Muscle of back (tissue), 11 donors: ENCODE results near the gene KCNG2. TPM values are rescaled to one million over a fixed set of nuclear protein-coding genes. Genes with fewer than 3 reads are reported as not detected.

Experiments used
- DNase-seq, 3 donors: peaks; one replicate each; pipeline versions ENCODE4 v3.0.0 to v3.0.0-alpha.2; 2013
- polyA plus RNA-seq, 10 donors: library from polyadenylated mRNA; unstranded; fragments of 120-200 nt; gene quantifications; one replicate each; pipeline ENCODE4 v1.2.1, GENCODE V29; 2013; ENCODE audit not compliant: insufficient read length in 10 of 10

Gene KCNG2
- polyA plus RNA-seq, 10 donors, result 0.13 to 0.63 (median 0.37) TPM

DNA sequence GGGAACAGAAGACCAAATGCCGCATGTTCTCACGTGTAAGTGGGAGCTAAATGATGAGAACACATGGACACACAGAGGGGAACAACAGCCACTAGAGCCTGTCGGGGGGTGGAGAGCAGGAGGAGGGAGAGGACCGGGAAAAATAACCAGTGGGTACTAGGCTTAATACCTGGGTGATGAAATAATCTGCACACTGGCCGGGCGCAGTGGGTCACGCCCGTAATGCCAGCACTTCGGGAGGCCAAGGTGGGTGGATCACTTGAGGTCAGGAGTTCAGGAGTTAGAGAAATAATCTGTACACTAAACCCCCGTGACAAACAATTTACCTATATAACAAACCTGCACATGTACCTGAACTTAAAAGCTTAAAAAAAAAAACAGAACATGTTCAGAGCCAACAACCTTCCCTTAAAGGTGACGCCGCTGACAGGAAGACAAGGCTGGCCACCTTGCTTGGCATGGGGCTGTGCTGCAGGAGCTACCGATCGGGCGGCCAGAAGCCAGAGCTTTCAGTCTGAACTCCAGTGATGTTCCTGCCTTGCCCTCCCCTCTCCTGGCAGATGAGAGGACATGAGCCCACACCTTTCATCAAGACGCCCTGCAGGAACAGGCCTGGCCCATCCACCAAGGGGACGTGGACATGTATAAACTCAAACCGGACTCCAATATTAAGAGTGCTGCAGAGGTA, 142.5 kb downstream of the KCNG2 start:
- no peak for DNase-seq

DNA sequence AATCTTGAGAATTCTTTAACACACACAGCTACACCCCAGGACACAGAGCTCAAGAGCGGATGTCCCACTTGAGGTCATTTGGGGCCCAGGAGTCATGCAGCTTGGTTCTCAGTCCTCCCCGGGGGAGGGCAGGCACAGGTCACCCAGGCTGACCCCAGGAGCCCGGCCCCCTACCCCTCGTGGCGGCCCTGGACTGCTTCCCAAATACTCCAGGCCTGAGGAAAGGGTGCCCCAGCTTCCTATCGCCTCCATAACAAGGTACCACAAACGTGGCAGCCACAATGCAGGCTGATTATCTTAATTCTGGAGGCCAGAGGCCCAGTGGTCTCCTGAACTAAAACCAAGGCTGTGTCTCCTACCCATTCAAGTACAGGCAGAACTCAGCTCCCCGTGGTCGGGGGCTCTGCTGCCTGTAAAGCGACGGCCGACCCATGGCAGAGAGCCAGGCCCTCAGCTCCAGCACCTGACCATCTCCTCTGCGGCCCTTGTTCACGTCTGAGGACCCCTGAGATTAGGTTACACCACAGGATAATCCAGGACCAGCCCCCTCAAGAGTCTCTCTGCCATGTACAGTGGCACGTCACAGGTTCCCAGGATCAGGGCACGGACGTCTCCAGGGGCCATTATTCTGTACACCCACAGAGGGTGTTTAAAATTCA, 143.2 kb downstream of the KCNG2 start:
- no peak for DNase-seq

DNA sequence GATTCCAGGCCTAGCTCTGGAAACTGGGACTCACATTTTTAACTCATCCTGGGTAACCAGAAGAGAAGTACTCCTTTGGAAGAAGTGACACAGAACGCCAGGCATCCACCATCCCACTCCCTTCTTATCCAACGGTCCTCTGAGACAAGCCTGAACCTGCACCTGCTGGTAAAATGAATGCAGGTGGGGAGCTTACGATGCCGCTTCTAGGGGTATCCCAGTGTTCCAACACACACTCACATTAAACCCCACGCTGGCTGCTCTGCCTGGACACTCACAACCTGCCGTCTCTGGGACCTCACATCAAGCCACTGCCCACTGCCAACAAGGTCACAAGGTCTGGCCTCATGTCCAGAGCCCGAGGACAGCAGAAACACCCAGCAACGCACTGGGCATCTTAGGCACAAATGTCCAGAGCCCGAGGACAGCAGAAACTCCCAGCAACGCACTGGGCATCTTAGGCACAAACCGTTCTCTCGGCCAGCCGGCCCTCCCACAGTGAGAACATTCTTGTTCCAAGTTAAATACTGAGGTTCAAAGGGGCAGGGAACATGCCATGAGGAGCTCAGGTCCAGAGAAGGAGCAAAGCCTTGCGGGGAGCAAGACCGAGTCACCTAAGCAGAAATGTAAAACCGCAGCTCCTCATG, 143.9 kb downstream of the KCNG2 start:
- no peak for DNase-seq

DNA sequence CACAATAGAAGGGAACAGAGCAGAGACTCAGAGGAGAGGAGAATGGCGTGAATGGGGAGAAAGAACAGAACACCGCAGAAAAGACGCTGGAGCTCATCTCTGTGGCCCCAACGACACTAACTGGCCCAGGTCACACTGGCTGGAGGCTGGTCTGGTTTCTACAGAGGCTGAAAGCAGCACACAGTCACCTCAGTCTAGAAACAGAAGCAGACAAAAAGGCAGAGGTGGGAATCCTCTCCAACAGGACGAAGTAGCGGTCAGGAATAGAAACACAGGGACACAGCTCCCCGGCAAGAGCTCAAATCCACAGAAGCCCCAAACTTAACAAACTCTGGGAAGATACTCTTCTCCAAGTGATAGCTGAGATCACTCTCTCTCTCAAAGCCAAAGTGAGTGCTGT, 144.5 kb downstream of the KCNG2 start:
- DNase-seq, result no peak

DNA sequence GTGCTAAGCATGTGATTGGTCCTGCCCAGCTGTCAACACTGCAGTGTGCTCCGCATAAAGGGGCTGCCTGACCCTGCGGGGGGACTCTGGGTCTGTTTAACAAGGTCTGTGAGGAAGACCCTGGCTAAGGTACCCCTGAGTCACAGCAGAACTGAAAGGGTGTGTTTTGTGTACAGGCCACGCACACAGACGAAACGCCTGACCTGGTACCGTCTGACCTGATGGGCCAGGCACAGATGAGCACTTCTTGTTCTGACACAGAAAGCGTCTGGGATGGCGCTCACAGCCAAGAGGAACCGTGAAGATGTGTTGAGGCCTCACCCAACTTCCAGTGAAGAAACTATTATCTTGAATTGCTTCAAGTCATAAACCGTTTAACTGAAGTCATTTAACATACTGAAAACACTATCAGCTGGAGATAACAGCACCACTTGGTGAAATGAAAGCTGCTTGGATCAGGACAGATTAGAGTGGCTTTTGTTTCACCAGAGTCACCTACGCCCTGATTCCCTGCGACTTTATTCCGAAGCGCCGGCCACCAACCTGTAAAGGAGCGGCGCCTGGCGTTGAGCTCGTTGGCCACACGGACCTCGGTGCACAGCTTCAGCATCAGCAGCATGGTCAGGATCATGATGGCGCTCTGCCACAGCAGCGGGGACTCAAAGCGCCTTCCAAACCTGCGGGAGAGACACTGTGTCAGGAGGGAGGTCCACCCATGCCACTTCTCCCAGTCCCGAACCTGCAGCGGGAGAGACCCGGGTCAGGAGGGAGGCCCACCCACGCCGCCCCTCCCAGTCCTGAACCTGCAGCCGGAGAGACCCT, 145.3 kb downstream of the KCNG2 start:
- no peak for DNase-seq

DNA sequence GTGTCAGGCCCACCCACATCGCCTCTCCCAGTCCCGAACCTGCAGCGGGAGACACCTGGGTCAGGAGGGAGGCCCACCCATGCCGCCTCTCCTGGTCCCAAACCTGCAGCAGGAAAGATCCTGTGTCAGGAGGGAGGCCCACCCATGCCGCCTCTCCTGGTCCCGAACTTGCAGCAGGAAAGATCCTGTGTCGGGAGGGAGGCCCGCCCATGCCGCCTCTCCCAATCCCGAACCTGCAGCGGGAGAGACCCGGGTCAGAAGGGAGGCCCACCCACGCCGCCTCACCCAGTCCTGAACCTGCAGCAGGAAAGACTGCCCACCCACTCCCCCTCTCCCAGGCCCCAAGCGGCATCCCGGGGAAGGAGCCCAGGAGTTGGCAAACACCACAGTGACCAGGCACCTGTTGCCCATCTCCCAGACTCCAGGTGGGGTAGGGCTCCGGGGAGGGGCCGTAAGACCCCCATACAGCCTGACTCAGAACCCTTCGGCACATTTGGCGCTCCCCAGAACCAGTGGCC, 145.9 kb downstream of the KCNG2 start:
- DNase-seq, result no peak

DNA sequence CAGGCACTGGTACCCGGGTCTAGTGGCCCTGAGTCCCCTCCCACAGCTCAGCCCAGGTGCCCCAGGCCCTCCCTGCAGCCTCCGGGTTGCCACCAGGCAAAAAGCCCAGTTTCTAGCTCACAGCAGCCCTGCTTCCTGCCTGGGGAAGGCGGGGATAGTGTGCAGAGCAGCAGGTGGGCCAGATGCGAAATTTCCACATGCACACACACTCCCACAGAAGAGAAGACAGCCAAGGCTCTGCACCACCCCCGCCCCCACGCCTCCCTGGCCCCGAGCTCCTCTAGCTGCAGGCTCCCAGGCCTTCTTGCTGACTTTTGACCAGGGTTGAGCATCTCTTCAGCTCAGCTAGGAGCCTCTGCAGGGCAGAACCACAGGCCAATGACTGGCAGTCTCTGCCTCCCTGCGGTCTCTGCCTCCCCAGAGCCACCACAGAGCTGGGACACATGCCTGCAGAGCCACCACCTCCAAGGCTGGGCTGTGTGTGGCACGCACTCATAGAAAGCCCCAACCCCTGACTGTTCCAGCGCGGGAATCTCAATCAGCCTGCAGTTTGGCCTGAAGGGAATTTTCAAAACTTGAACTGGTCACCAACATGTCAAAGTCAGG, 146.5 kb downstream of the KCNG2 start:
- peak in 1 of 3 donors; percentile 47 for DNase-seq

DNA sequence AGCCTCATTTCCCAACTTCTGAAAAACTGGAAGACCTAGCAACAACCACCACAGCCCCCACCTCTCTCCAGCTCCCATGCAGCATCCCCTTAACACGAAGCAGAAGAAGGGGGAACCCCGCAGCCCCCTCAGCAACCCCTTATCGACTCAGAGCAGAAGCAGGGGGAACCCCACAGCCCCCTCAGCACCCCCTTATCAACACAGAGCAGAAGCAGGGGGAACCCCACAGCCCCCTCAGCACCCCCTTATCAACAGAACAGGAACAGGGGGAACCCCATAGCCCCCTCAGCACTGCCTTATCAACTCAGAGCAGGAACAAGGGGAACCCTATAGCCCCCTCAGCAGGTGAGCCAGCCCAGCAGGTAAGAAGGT, 147.0 kb downstream of the KCNG2 start:
- DNase-seq, result no peak

DNA sequence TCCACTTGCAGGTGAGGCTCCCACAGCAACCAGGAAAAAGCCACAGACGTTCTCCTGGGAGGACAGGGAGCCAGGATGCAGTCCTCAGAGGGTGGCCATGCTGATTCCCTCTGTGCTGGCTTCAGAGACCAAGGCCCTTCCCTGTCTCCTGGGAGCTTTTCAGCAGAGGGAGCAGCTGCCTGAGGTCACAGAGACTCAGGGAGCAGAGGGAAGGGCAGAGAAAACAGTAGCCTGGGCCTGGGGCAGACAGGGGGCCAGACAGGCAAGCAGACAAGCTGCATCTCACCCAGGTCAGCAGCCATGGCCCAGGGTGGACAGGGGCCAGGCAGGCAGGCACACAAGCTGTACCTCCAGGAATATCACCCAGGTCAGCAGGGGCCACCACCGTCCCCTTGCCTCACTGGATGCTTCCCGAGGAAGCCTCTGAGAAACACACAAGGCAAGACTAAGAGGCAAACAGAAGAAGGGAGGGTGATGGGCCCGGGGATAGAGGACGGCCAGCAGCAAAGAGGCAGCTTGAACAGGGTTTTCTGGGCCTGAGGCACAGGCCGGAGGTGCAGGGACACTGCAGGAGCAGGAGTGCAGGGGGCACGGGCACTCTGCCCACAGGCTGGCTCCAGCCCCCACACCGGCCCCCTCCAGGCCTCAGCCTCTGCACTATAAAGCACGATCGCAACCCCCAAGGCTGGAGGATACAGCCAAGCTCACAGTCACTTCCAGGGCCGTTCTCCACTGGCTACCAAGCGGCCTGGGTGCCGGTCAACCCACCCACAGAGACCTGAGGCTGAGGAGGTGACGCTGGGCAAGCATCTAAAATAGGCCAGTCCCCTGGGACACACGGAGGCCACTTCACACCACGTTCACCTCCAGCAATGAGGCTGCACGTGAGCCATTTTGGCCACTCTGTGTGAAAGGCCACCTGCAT, 147.6 kb downstream of the KCNG2 start:
- no peak for DNase-seq

DNA sequence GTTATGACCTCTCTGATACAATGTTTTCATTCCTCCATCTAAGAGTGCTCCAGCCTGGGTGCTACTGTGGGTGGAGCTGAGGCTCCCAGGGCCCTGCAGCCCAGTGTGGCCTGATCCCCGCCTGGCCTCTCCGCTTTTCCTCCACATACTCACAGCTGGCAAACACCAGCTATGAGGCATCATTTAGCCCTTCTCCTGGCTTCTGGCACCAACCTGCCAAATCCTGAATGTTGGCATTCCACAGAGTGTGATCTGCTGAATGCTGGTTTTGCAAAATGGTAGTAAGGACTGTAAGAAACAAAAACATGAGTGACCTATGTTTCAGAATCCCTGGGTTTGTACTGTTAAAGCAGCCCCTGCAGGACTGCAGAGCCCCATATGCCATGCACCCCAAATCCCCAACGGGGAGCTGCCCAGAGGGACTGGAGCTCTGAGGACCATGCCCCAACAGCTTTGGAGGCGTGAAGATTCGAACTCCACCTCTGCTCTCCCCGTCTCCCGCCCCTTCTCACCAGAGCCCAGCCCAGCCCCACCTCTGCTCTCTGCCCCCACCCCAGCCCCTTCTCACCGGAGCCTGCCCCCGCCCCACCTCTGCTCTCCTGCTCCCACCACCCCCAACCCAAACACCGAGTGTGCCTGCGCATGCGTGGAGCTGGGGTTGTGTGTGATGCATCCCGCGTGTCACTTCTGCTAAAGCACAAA, 149.5 kb downstream of the KCNG2 start:
- DNase-seq, result no peak

DNA sequence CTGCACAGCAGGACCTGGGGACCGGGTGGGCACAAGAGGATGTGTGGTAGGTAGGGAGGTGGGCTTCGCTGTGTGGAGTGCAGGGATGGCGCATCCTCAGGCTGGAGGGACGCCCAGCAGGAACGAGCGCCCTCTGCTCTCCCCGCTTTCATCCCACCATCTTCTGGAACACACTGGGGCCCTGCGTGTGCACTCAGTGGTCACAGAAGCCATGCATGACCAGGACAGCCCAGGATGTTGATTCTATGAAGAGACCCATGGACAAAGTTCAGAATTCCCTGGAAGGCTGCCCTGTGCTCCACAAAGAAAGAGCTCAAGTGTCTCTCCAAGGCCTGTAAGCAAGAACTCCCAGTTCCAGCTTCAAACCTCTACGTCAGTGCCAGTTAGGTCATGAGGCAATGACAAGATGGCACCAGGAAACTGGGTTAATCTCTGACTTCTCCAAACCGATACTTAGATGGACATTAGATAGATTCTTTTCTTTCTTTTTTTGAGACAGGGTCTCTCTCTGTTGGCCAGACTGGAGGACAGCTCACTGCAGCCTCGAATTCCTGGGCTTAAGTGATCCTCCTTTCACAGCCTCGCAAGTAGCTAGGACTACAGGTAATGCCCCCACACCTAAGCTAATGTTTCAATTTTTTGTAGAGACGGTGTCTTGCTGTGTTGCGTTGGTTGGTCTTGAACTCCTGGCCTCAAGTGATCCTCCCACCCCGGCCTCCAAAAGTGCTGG, 150.3 kb downstream of the KCNG2 start:
- no peak for DNase-seq

DNA sequence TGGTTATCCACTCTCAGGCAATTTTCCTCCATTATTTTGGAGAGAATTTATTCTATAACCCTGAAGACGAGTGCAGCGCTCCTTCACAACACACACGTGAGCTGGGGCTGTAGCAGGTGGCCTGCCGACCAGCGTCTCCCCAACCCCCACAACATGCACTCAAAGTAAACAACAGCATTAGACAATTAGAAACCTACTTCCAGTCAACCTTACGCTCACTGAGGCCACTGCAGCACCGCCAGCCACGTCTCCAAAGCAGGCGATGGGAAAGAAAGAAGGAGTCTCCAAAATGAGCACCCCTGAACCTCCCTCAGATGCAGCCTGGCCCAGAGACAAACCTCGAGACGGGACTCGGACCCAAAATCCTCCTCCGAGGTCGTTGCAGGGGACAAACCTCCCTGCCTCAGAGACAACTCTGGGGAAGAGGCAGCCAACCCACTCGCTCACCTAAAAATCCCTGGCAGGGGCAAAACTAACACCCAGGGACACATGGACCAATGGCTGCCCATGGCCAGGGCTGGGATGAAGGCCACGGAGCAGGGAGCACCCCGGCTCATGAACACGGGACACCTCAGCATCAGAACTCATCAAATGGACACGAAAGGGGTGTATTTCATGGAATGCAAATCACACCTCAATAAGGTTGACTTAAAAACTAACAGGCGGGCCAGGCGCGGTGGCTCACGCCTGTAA, 151.1 kb downstream of the KCNG2 start:
- no peak for DNase-seq

Other genes with a start within 250 kb of the KCNG2 start
- gene CTDP1, start 118.1 kb upstream of the KCNG2 start, polyA plus RNA-seq, result 10 to 100 TPM in 1 of 10 donors, 1 to 10 TPM in 9; 6.4 to 10.6 (median 8.4) TPM
- gene SLC66A2, start 153.7 kb downstream of the KCNG2 start, polyA plus RNA-seq, result 10 to 100 TPM; 19.0 to 27.2 (median 22.8) TPM
- gene HSBP1L1, start 166.7 kb downstream of the KCNG2 start, polyA plus RNA-seq, result 1 to 10 TPM; 1.3 to 5.6 (median 3.7) TPM
- 100 to 1,000 TPM in 5 of 10 donors, 10 to 100 TPM in 5; 82.3 to 108 (median 98.3) TPM for gene TXNL4A, start 190.6 kb downstream of the KCNG2 start, polyA plus RNA-seq
- gene RBFA, start 236.5 kb downstream of the KCNG2 start, polyA plus RNA-seq, result 10 to 100 TPM; 19.7 to 36.5 (median 25.5) TPM